Activated T-cell treated with anti-CD3 and anti-CD28 coated beads for 1 hour (primary cell): ENCODE measurements around the gene CBFA2T3.
"Not testable (repeated sequence)": the region's sequence is repeated elsewhere in the genome, so short reads cannot be mapped to it uniquely, and the experiment has no call there.

Source experiments
- DNase-seq: peaks from one replicate; pipeline ENCODE4 v3.0.0-alpha.2; 2020; ENCODE audit warnings: low read depth

Gene CBFA2T3

GRCh38 chr16:89012622-89012995 lies 35.6 kb upstream of the CBFA2T3 start:
- no peak for DNase-seq

GRCh38 chr16:89011909-89012621 lies 35.1 kb upstream of the CBFA2T3 start:
- no peak for DNase-seq

- DNase-seq = no peak
Observed at GRCh38 chr16:89010210-89010925, 33.4 kb upstream of the CBFA2T3 start.

GRCh38 chr16:89009343-89010209 lies 32.6 kb upstream of the CBFA2T3 start:
- no peak for DNase-seq

DNA sequence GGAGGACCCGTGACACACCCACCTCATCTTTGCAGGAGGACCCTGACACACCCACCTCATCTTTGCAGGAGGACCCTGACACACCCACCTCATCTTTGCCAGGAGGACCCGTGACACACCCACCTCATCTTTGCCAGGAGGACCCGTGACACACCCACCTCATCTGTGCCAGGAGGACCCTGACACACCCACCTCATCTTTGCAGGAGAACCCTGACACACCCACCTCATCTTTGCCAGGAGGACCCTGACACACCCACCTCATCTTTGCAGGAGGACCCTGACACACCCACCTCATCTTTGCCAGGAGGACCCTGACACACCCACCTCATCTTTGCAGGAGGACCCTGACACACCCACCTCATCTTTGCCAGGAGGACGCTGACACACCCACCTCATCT lies 31.8 kb upstream of the CBFA2T3 start:
- DNase-seq = not testable (repeated sequence)

DNA sequence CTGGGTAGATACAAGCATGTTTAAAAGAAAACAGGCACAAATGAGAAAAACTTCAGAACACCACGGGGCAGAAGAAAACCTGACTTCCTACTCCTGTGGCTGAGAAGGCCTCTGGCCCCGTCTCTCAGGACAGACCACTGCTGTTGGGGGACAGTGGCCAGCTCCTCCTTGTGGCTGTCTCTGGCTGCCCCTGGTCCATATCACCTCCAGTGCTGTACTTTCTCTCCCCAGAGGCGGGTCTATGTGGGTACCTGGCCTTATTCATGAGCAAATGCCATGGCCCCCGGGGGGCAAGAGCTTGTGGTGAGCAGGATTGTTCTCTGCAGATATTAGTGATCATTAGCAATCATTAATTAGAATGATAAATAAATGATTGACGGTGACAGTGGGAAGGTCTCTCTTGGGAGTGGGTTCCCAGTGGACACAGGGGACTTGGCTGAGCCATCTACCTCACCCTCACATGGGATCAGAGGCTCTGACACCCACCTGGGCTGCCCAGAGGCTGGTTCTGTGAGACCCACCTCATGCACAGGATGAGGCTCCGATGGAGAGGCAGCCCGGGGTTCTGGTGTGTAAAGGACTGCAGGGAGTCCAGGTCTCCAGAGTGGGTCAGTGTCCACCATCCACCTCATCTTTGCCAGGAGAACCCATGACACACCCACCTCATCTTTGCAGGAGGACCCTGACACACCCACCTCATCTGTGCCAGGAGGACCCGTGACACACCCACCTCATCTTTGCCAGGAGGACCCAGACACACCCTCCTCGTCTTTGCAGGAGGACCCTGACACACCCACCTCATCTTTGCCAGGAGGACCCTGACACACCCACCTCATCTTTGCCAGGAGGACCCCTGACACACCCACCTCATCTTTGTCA lies 30.6 kb upstream of the CBFA2T3 start:
- no peak for DNase-seq

- DNase-seq = no peak
Observed at GRCh38 chr16:89006036-89006752, 29.2 kb upstream of the CBFA2T3 start.

DNA sequence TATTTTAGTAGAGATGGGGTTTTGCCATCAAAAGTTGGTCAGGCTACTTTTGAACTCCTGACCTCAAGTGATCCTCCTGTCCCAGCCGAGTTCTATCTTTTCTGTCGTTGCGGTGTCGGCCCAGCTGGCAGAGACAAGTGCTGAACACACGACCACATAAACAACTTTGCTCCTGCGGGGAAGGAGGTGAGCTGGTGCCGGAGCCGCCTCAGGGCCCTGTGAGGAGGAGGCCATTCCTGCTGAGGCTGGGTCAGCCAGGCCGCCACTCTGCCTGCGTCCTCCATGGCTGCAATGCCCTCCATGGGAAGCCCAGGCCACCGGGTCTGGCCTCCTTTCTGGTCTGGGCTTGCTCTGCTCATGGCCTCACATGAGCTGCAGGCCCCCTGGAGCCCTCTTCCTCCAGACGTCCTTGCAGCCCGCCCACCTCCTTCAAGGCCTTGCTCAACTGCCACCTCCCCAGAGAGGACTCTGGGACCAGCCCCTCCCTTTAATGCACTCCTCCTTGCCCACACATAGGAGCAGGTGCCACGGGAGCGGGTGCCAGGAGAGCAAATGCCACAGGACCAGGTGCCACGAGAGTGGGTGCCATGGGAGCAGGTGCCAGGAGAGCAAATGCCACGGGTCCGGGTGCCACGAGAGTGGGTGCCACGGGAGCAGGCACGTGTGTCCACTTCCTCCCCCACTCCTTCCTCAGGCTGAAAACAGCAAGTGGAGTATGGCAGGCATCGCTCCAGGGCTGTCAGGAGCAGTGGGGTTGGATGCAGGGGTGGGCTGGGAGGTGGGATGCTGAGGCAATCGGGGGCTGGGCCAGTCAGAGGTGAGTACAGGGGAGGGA lies 28.4 kb upstream of the CBFA2T3 start:
- DNase-seq = no peak

DNA sequence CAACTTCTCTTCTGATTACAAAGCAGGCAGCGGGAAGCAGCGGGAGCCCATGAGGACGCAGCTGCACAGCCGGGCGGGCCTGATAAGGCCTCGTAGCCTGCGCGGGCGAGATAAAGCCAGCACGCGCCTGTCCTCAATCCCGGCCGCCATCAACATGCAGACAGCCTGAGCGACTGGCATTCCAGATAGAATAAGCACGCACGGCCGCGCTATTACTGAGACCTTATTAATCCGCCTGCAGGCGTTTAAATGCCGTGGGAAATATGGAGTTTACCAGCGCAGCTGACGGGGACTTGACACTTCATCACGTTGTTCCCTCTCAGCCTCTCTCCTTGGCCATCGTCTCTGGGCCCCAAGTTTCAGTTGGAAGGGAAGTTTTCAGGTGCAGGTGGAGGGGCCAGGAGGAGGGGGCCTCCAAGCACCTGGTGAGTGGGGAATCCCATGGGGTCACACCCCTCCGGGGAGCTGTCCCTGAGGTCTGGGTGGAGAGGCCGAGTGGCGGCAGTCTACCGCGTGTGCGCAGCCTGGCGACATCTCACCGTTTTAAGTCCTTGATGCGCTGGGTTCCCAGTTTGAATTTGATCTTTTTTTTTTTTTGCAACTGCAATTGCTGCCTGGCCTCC lies 27.3 kb upstream of the CBFA2T3 start:
- DNase-seq = no peak

DNA sequence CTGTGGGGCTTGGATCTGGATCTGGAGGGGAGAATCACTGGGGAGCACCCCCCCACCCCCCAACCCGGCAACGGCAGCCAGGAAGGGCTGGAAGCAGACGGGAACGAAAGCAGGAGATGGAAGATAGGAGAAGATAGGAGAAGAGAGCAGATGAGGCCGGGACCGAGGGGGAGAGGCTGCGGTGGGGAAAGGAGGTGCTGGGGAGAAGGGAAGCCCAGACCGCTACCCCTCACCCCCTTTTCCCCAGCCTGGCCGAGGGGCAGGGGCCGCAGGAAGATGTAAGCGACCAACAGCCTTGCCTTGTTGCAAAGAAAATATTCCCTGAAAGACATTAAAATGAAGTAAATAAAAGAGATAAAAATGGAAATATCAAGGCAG lies 26.8 kb upstream of the CBFA2T3 start:
- DNase-seq = no peak

DNA sequence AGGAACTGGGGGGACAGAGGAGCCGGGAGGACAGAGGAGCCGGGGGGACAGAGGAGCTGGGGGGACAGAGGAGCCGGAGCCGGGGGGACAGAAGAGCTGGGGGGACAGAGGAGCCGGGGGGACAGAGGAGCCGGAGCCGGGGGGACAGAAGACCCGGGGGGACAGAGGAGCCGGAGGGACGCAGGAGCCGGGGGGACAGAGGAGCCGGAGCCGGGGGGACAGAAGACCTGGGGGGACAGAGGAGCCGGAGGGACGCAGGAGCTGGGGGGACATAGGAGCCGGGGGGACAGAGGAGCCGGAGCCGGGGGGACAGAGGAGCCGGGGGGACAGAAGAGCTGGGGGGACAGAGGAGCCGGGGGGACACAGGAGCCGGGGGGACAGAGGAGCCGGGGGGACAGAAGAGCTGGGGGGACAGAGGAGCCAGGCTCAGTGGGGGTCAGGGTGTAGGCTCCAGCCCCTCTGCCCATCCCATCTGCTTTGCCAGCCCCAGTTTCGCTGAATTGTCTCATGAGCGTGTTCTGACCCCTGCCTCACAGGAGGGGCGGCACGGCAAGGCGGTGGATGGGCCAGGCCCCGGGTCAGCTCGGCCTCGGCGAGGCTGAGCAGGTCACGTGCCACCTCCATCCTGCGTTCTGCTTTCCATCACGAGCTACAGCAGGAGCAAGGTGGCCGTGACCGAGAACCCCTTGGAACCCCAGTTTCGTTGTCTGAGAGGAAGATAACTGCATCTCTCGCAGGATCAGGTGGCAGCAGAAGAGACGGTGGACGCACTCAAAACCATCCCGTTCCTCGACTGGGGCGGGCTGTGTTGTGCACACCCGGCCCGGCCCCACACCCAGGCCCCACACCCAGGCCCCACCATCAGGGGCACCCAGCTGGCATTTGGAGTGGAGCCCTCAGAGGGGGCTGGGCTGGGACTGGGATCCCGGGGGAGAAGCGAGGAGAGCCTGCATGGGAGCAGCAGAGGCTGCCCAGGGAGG lies 26.1 kb upstream of the CBFA2T3 start:
- no peak for DNase-seq

- not testable (repeated sequence) for DNase-seq
Observed at GRCh38 chr16:89002081-89002480, 25.1 kb upstream of the CBFA2T3 start.

GRCh38 chr16:89001117-89002027 lies 24.4 kb upstream of the CBFA2T3 start:
- DNase-seq = no peak

GRCh38 chr16:89000207-89000959 lies 23.4 kb upstream of the CBFA2T3 start:
- DNase-seq = no peak

DNA sequence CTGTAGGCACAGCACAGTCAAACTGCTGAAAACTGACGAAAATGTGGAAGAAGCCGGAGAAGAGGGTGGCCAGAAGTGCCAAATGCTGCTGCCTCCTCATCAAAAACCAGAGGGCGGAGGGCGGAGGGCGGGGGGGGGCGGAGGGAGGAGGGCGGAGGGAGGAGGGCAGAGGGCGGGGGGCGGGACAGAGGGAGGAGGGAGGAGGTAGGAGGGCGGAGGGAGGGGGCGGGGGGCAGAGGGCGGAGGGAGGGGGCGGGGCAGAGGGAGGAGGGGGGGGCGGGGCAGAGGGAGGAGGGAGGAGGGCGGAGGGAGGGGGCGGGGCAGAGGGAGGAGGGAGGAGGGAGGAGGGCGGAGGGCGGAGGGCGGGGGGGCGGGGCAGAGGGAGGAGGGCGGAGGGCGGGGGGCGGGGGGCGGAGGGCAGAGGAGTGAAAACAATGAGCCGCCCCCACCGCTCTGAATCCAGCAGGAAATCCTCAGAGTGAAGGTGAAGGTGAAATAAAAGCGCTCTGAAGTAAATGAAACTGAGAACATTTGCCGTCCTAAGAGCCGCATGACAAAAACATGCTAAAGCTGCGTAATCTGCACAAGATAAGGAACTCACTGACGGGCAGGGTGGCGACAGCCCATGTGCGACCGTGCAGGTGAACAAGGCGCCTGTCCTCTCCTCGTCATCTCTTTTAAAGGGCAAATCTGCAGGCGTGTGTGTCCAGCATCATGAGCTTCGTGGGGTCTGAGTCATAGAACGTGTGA lies 22.6 kb upstream of the CBFA2T3 start:
- no peak for DNase-seq
